GM19463 (cell line): Measurements from ENCODE around the gene SUPT3H.

Experiments used
- ATAC-seq: cut with Tn5 transposase; IDR thresholded peaks from one replicate; pipeline ENCODE4 v1.9.1; 2021; ENCODE audit warnings: mild to moderate bottlenecking, moderate library complexity; ENCODE audit not compliant: unreplicated experiment

The SUPT3H gene

GRCh38 chr6:44966449-44967092, 411.2 kb downstream of the SUPT3H start:
- ATAC-seq, result no peak

GRCh38 chr6:44965708-44966107, 412.0 kb downstream of the SUPT3H start:
- no peak for ATAC-seq

- ATAC-seq, result no peak
These were observed 416.8 kb downstream of the SUPT3H start for GRCh38 chr6:44960898-44961297.

GRCh38 chr6:44959651-44960050, 418.1 kb downstream of the SUPT3H start:
- no peak for ATAC-seq

- no peak for ATAC-seq
These were observed 420.6 kb downstream of the SUPT3H start for GRCh38 chr6:44957156-44957555.

- ATAC-seq, result no peak
These were observed 421.3 kb downstream of the SUPT3H start for GRCh38 chr6:44956396-44956795.

GRCh38 chr6:44955145-44955544, 422.6 kb downstream of the SUPT3H start:
- ATAC-seq, result no peak

- ATAC-seq, result no peak
These were observed 423.5 kb downstream of the SUPT3H start for GRCh38 chr6:44954281-44954680.

GRCh38 chr6:44951253-44951747, 426.4 kb downstream of the SUPT3H start:
- no peak for ATAC-seq

- no peak for ATAC-seq
These were observed 428.0 kb downstream of the SUPT3H start for GRCh38 chr6:44949596-44950201.

- ATAC-seq, result no peak
These were observed 434.2 kb downstream of the SUPT3H start for GRCh38 chr6:44943541-44943940.

- ATAC-seq, result no peak
These were observed 434.9 kb downstream of the SUPT3H start for GRCh38 chr6:44942798-44943197.

- ATAC-seq, result no peak
These were observed 435.5 kb downstream of the SUPT3H start for GRCh38 chr6:44942201-44942600.

GRCh38 chr6:44940367-44940766, 437.4 kb downstream of the SUPT3H start:
- no peak for ATAC-seq

GRCh38 chr6:44935693-44936300, 441.9 kb downstream of the SUPT3H start:
- ATAC-seq, result no peak

GRCh38 chr6:44933108-44933507, 444.6 kb downstream of the SUPT3H start:
- no peak for ATAC-seq

GRCh38 chr6:44932651-44933091, 445.1 kb downstream of the SUPT3H start:
- ATAC-seq, result no peak

- no peak for ATAC-seq
These were observed 446.3 kb downstream of the SUPT3H start for GRCh38 chr6:44931385-44931784.

- no peak for ATAC-seq
These were observed 451.2 kb downstream of the SUPT3H start for GRCh38 chr6:44926556-44926955.

- no peak for ATAC-seq
These were observed 452.5 kb downstream of the SUPT3H start for GRCh38 chr6:44925100-44925739.

- no peak for ATAC-seq
These were observed 454.3 kb downstream of the SUPT3H start for GRCh38 chr6:44923444-44923843.

GRCh38 chr6:44921798-44922197, 455.9 kb downstream of the SUPT3H start:
- ATAC-seq, result no peak
